ENCODE data around the gene SPECC1L.

The SPECC1L gene

DNA sequence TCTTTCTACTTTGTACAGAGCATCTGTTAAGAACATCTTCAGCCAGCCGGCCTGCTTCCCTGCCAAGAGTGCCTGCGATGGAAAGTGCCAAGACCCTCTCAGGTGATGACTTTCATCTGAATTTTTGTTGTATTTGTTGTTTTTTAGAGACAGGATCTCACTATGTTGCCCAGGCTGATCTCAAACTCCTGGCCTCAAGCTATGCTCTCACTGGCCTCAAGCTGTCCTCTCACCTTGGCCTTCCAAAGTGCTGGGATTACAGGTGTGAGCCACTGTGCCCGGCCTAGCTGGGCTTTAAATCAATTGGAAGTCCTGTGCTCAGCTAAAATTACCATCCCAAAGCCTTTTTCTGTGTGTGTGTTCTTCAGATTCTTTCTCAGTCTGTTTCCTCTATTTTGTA, 92.6 kb downstream of the SPECC1L start:
- no peak for DNase-seq

DNA sequence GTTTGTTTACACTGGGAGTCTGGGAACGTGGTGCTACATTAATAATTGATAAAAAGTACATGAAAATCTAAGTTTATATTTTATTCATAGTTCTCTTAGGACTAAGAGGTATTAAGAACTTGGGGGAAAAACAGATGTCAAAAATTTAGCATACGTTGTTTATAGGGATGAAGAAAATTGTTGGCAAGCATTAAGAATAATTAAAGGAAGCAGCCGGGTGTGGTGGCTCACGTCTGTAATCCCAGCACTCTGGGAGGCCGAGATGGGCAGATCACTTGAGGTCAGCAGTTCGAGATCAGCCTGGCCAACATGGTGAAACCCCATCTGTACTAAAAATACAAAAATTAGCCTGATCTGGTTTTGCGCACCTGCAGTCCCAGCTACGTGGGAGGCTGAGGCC, 96.1 kb downstream of the SPECC1L start:
- no peak for DNase-seq

DNA sequence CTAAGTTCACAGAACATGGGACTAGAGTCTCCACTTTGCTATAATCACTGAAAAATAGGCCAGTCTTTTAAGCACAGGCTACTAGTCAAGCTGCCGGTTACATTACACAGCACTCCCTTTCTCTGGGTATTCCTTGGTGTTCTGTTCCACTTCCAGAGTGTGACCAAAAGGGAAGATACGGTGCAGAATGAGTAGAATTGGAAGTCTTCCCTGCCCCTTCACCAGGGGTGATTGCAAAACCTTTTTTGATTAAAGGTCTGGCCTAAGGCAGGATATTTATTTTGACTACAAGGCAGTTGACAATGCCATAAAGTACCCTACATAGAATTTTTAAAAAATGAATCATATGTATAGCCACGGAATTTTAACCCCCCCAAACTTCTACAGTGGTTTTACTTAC, 97.2 kb downstream of the SPECC1L start:
- no peak for DNase-seq

DNA sequence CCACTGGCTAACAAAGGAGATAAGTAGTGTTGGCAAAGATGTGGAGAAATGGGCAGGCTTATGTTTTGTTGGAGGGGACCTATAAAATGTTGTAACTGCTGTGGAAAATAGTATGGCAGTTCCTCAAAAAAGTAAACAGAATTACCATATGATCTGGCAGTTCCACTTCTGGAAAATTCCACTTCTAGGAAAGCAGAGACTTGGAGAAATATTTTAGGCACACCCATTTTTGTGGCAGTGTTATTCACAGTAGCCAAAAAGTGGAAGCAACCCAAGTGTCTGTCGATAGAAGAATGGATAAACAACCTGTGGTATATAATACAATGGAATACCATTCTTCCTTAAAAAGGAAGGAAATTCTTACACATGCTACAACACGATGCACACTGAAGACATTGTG, 99.8 kb downstream of the SPECC1L start:
- DNase-seq, result no peak

DNA sequence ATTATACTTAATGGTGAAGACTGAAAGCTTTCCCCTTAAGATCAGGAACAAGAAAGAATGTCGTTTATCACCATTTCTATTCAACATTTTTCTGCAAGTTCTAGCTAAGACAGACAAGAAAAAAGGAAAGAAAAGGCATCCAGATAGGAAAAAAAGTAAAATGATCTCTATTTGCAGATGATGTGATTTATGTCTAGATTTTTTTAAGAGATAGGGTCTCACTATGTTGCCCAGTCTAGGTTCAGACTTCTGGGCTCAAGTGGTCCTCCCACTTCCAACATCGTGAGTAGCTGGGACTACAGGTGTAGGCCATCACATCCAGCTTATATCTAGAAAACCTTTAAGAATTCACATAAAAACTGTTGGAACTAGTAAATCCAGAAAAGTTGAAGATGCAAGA, 105.4 kb downstream of the SPECC1L start:
- DNase-seq, result no peak

DNA sequence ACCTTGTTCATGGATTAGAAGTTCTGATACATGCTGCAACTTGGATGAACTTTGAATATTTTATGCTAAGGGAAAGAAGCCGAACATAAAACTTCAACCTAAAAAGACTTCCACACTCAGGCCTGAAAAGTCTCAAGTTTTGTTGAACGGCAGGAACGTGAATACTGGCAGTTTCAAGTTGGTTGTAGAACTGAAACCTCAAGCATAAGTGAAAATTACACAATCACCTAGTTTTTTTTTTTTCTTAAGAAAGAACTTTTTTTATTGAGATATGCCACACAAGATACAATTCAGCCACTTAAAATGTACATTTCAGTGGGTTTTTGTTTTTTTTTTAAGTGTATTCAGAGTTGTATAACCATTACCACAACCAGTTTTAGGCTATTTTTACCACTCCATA, 106.0 kb downstream of the SPECC1L start:
- DNase-seq, result no peak

DNA sequence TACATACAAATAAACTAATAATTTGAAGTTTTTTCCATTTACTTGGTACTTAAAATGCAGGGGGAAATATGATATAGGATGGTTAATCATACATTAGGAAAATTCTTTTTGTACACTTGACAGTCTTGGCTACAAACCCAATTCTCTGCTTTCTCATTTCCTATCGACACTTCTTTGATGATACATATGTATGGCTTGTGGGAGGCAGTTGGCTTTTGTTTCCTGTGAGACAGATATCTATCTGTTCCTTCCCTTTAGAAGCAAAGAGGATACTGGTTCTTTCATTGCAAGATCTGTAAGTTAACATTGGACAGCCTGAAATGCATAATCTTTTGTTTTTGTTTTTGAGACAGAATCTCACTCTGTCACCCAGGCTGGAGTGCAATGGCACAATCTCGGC, 108.9 kb downstream of the SPECC1L start:
- DNase-seq, result no peak

DNA sequence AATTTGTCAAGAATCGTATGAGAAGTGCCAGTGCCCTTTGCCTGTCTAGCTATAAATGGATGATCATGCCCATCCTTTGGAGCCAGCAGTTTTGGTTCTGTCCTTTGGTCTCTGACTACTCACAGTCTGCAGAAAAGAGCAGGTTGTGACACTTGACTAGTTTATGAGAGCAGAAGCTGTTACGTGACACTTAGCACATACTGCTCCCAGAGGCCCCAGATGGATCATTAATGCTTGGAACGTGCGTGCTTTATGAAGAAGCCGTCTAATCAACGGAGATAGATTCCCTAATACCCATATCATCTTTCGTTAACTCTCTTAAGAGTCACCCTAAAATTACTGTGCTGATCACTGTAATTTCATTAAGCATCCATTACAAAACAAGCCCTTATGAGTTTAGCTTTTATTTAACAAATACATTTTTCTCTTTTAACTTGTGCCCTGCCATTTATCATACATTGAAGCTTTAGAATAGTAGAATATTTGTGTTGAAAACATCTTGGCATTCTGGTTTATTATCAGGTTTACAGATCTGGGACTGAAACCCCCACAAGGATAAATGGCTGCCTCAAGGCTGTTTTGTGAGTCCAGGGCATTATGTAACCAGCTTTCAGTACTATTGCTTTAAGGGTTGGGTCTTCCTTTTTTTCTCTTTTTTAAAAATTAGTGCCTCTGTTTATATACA, 109.7 kb downstream of the SPECC1L start:
- DNase-seq, result no peak

DNA sequence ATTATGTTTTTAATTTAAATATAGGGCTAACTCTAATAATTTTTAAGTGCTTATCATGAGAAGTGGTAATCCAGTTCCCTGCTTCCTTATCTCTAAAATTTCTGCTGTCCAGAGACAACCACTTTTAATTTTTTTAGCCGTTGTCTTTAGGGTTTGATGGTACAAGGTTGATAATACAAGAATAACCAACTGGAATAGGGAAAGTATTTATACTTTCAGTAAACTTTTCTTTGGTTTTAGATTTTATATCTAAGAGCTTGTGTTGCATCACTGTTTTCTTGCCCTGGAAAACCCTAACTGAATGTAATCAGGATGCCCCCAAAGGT, 110.2 kb downstream of the SPECC1L start:
- no peak for DNase-seq

DNA sequence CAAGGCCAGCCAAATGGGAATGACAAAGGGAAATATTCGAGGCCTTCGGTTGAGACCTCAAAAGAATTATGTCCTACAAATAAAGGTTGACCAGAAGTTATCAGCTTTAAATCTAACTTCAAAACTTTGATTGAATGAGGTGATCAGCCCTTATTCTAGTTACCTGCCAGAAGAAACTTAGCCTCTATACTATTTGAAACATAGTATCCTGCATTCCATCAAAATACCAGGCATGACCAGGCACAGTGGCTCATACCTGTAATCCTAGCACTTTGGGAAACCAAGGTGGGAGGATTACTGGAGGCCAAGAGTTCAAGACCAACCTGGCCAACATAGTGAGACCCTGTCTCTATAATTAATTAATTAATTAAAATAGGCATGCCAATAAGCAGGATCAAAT, 112.4 kb downstream of the SPECC1L start:
- no peak for DNase-seq

DNA sequence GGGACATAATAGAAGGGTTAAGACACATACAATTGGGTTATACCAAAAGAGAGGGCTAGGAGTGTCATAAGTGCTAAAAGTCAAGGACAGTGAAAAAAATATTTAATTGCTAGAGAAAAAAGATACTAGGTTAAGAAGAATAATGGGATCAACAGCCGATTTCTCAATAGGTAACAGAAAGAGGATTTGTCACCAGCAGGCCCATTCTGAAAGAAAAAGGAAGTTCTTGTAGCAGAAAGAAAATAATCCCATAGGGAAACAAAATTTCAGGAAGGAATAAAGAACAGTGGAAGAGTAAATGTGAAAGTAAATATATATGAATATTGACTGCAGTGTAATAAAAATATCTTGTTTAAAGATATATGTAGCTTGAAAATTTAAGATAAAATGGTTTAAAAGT, 113.5 kb downstream of the SPECC1L start:
- no peak for DNase-seq

DNA sequence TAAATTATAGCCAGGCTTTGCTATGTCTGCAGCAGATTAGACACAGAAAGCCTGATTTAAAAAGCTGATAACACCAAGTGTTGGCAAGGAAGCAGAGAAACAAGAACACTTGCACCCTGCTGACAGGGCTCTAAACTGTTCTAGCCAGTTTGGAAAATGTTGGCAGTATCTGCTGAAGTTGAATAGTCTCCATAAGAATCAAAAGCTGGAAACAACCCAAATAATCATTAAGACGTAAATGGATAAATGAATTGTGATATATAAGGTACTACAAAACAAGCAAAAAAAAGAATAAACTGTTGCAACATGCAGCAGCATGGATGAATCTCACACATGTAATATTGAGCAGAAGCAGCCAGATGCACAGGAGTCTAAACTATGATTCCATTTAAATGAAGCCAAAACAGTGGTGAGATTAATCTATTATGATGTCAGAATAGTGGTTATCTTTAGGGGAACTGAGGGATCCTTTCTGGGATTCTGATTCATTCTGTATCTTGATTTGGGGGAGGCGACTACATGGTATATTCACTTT, 116.4 kb downstream of the SPECC1L start:
- DNase-seq, result no peak

DNA sequence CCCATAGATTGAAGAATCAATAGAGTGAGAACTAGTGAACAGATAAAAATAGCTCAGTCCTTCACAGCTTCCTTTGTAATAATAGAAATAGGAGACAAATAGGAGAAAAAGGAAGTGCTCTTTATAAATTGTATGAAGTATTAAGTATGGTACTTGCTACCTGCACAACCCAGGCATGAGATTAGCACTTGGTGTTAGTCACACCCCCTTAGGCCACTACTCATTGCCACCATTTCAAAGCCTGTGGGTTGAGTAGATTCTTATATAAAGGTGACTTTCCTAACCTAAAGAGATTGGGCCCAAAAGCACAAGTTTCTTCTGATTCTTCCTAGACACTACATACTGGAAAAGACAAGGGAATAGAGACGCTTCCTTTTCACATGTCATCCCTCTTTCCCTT, 119.0 kb downstream of the SPECC1L start:
- DNase-seq, result no peak

DNA sequence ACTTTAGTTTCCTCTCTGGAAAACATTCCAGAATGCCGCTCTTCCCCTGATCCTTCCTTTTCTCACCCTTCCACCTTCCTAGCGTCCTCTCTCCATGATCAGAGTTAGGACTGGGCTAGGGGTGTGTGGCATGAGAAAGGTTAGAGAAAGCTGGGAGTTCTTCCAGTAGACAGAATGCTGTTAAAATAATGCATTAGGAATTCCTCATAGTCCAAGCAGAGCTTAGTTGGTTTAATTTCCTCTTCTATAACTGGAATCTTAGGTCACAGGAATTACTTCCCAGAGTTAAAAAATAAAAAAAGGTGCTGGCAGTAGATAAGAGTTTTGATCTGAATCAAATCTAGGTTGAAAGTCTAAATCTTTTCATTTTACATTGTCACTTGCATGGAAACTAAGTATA, 119.5 kb downstream of the SPECC1L start:
- DNase-seq, result no peak

DNA sequence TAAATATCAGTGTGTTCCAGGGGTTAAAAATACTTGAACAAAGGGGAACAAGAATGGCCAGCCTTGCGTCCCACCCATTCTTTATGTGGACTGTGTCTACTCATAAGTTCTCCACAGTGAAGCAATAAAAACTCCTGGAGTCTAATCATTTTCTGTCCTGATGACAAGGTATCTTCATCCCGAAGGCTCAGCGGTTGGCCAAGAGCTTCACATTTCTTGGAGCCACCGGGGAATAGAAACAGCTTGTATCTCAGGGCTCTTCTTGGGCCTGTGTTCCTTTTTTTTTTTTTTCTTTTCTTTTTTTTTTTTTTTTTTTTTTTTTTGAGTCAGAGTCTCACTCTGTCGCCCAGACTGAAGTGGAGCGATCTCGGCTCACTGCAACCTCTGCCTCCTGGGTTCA, 119.9 kb downstream of the SPECC1L start:
- DNase-seq, result no peak

DNA sequence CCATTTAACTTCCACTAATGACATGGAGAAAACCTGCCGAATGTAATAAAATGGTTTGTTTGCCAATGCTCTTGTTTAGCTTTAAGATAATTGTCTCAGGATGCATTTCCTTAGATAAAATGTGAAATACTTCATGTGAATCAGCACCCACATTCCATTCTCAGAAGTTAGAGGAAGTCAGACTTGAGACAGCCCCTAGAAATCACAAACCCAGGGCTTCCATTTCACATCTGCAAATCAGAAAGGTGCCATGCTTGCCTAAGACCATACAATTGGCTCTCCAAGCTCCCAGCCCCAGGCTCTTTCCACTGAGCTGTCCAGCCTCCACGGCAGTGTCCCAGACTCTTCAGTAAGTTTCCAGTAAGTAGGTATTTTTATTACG, 121.2 kb downstream of the SPECC1L start:
- DNase-seq, result no peak

DNA sequence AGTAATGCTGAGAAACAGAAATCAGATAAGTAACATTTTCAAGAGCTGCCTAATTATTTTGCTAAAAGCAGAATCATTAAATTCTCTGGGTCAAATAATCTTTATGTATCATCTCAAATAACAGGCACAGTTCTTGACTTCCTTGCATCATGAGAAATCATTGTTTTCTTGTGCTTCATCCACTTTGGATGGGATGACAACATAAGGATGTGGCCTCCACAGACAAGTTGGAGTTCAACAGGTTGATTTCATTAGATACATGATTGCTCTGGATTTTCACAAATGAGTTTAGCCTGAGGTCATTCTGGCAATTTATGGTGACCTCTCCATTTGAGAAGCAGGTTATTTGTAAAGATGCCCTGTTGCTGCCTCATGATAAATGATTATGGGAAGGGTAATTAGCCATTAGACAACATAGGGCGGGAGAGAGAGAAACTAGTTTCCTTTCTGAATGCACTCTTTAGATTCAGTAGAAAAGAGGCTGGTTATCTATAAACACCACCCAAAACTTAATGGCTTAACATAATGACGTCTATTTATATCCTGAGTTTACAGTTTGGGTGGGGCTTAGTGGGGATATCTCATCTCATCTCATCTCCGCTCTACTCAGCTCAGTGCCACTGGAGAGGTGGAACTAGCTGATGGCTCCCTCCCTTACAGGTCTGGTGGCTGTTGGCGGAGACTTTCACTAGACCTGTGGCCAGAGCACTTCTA, 121.7 kb downstream of the SPECC1L start:
- no peak for DNase-seq

DNA sequence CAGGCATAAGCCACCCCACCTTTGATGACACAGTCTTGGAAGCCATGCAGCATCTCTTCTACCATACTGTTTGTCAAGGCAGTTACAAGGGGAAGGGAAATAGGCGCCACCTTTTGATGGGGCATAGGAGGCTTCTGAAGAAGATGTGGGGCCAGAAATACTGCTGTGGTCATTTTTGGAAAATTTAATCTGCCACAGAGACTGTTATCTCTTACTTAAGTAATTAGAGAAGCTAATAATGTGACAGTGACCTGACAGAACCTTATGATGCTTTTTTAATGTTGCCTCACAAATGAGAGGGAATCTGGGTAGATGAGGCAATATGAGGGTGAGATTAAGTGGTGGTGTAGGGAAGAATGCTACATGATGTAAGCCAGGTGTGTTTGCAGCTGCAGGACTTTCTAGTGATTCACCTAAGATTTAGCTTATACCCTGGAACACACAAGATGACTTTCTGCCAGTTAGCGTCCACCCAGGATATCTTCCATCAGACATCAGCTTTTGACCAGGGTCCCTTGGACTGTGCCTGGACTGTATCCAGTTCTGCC, 122.5 kb downstream of the SPECC1L start:
- no peak for DNase-seq

DNA sequence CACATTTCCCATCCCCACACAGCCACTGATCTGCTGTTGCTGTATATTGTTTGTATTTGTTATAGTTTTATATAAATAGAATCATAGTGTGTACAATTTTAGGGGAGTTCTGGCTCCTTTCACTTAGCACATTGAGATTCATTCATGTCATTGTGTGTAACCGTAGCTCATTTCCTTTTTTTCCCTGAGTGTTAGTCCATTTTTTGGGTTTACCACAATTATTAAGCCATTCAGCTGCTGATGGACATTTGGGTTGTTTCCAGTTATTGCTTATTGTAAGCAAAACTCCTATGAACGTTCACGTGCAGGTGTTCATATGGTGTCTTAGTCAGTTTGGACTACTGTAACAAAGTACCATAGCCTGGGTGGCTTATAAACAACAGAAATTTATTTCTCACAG, 123.2 kb downstream of the SPECC1L start:
- no peak for DNase-seq

DNA sequence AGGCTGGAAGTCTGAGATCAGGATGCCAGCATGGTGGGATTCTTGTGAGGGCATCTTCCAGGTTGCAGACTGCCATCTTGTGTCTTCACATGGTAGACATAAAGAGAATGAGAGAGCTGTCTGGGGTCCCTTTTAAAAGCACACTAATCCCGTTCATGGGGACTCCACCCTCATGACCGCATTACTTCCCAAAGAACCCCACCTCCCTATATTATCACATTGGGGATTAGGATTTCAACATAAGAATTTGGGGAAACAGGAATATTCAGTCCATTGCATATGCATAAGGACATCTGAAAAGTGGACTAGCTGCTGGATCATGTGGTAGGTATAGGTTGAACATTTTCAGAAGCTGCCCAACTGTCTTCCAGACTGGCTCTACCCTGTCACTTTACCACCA, 123.6 kb downstream of the SPECC1L start:
- DNase-seq, result no peak

DNA sequence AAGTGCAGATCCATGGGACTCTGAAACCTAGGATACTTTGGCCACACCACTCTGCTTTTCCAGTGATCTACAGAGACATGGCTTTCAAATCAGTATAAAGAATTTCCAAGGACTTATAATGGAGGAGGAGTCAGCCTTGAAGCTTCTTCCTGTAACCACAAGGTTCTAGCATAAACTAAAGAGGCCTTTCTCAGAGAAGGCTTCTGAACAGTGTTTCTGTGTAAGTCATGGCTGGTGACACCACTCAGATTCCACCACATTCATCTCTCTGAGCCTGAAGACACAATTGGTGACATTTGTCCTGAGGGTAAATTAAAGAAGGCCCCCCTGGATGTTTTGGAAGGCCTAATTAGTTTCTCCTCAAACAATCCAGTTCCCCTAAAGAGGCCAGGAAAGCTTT, 127.8 kb downstream of the SPECC1L start:
- no peak for DNase-seq

DNA sequence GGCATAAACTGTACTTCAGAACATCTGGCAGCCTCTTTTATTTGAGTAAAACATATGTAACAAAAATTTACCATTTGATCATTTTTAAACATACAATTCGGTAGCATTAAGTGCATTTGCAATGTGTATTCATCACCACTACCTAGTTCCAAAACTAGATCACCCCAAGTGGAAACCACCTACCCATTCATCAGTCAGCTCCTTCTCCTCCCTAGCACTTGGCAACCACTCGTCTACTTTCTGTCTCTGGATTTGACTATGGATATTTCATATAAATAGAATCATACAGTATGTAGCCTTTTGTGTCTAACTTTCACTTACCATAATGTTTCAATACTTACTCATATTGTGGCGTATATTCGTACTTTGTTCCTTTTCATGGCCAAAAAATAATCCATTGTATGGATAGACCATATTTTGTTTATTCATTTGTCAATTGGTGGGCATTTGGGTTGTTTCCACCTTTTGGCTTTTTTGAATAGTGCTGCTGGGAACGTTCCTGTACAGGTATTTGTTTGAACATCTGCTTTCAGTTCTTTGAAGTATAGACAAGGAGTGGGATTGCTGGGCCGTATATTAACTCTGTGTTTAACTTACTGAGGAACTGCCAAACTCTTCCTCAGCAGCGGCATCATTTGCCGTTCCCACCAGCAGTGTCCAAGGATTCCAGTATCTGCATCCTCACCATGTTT, 129.5 kb downstream of the SPECC1L start:
- no peak for DNase-seq

DNA sequence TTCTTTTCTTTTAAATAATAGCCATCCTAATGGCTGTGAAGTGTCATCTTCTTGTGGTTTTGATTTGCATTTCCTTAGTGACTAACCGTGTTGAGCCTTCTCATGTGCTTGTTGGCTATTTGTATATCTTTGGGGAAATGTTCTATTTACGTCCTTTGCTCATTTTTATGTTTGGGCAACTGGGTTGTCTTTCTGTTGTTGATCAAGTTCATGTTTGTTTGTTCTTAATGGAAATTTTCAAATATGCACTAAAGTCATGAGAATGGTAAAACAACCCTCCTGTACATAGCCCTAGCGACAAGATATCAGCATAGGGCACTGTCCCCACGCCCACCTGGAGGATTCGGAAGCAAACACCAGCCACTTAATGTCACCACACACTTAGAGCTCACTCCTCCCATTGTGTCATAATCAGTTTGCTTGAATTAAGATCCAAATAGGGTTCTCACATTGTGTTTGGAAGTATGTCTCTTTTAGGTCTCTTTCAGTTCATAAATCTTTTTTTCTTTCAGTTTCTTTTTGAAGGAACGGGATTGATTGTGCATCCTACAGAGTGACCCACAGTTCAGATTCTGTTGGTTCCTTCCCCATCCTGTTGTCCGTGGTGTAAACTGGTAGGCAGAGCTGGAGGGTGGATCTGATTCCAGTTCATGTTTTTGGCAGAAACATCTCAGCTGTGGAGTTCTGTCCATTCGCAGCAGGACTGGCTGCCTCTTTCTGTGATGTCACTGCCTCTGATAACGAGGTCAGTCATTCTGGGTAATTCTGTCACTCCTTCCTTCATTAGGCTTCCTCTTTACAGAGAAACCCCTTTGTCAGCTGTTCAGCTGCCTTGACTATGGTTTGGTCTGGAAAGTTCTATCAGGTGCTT, 130.3 kb downstream of the SPECC1L start:
- no peak for DNase-seq
